Effector CD4-positive, alpha-beta T cell (primary cell): Measurements from ENCODE around the gene TERC.

Experiments
- DNase-seq: peaks from one replicate; pipeline ENCODE4 v3.0.0-alpha.2; 2020
- total RNA-seq: gene quantifications from one replicate; lab custom pipeline; 2026; lab: John Stamatoyannopoulos, UW

TERC gene
- total RNA-seq: 0.75 reads per million

DNA sequence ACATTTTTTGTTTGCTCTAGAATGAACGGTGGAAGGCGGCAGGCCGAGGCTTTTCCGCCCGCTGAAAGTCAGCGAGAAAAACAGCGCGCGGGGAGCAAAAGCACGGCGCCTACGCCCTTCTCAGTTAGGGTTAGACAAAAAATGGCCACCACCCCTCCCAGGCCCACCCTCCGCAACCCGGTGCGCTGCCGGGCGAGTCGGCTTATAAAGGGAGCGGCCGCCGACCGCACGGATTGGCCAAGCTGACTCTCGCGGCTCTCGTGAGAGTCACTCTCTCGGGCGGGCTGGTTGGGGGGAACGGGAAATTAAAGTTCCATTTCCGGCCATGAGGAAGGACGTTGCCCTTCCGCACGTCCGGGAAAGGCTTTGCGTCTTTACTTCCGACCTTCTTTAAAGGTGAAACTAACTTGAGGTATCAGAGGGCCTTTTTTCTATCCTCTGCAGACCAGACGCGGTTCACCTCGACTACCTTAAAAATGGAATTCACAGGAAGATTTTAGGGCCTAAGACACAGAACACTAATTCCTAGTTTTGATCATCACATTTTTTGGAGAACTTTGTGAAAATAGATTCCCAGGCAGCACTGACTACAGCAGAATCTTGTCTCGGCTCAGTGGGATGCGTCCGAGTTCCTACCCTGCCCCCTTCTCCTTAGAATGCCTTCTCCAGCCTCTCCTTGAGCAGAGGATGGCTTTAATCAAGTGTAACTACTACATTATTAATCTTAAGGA is at the start of gene TERC:
Gene TERC, minus strand, starts transcription at position 179 of the 731 bp plus-strand sequence.
- DNase-seq: peak; percentile 88

DNA sequence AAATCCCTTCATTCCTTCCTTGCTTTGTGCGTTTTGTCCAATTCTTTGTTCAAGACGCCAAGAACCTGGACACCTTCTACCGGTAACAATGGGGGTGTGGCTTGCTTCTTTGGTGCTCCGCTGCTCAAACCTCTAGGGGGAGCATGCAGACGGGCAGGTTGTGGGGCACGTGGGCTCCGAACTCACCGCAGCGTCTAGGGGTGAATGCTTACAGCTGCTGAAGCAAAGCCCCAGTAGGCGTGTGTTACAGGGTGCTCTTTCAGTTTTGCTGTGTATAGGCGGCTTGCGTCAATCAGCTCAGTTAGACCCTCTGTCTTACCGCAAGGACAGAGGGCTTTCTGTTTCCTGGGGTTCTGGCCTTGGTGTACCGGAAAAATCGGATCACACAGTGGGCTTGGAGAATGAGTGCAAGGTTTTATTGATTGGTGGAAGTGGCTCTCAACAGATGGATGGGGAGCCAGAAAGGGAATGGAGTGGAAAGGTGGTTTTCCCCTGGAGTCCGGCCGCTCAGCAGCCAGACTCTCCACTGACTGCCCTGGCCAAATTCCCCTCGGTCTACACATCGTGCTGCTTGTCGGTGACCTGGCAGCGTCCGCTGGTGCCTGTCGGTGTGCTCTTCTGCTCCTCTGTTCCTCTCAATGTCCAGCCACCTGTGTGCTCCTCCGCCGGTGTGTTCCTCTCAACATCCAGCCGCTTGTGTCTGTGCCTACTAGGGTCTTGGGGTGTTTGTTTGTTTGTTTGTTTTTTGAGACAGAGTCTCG is 49.1 kb upstream of the TERC start:
- DNase-seq: peak; percentile 60

DNA sequence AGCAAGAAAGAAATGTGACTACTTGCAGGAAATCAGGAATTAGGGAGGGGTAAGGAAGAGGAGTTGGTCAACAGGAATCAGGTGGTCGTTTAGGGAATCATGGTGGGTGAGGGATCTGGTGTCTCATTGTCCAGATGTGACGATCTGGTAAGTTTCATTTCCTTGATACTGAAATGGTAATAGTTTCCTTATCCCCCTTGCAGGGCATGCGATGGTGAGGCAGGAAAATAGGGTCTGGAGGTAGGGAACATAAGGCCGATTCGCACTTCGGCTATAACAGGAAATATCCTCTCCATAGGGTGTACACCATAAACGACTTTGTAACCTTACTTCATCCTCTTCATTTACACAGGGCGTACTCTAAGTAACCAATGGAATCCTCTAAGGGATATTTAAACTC is 48.4 kb upstream of the TERC start:
- DNase-seq: no peak

GRCh38 chr3:169812332-169813235 is 47.7 kb upstream of the TERC start, which contains the start of the genes LRRC34 and LRRIQ4:
LRRC34 (minus strand) TSS chr3:169812904; CDS start chr3:169812548, 356 bp downstream.
LRRIQ4 (plus strand) TSS chr3:169812870; CDS start chr3:169821922, 9,052 bp downstream.
- DNase-seq: peak; percentile 39

- no peak for DNase-seq
These were observed 46.9 kb upstream of the TERC start for GRCh38 chr3:169811631-169812331.

DNA sequence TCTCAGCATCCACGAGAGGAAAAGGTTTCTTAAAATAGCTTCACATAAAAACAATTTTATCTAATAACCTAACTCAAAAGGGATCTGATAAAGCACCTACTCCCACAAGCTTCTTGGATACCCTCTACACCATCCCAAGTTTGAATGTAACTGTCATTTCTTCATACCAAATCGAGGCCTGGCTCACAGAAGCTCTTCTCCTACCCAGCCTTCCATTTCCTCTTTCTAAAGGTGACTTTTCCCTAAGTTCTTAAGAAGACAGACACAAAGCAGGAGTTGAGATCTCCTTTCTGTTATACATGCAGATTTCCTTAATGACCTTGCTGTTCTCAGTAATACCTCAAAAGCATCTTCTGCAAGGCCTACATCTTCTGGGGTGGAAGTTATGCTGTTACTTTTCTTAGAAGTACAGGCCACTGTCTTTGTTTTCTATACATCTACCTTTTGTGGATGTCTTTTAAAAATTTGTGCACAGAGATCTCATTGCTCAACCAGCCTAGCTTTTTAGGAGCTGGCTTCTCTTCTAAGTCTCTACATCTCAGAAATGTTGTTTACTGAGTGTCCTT is 44.5 kb upstream of the TERC start:
- DNase-seq: no peak

GRCh38 chr3:169804681-169805080 is 39.8 kb upstream of the TERC start:
- no peak for DNase-seq

DNA sequence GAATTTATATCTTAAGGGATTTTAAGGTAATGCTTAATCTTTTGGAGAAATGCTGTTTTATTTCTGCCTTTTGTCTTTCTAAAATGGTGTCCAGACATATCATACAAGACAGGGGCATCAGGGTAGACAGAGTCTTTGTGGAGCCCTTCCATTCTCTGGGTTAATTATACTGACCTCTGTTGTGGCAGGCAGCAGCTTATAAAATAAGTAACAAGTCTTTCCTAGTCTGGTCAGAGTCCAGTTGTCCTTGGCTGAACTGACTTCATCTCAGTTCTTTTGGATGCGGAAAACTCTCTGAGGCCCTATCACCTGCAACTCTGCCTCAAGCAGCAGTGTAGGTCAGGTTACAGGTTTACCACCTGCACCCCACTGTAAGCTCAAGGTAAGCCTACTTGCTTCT is 27.5 kb upstream of the TERC start:
- DNase-seq: no peak

- no peak for DNase-seq
These were observed 26.0 kb upstream of the TERC start for GRCh38 chr3:169790687-169791429.

GRCh38 chr3:169790219-169790618 is 25.4 kb upstream of the TERC start:
- no peak for DNase-seq

GRCh38 chr3:169787791-169788190 is 22.9 kb upstream of the TERC start:
- DNase-seq: no peak

DNA sequence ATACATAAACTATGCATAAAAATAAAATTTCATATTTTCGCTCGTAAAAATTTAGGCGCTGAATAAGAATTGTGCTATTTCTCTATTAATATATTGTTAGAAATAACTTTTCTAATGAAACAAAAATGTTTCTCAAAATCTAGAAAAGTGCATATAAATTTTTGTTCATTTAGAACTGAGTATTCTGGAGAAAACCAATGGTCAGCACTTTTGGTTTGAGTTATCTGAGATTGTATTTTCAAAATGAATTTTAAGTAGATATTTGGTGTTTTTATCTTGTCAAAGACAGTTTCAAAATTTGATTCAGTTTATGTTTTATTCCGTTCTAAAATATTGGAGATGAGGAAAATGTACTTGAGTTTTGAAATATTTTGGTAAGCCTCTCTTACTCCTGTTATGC is 22.3 kb upstream of the TERC start:
- DNase-seq: no peak

- no peak for DNase-seq
These were observed 16.5 kb upstream of the TERC start for GRCh38 chr3:169781209-169781855.

GRCh38 chr3:169780742-169781141 is 15.9 kb upstream of the TERC start:
- no peak for DNase-seq

GRCh38 chr3:169777822-169778221 is 13.0 kb upstream of the TERC start:
- DNase-seq: no peak

DNA sequence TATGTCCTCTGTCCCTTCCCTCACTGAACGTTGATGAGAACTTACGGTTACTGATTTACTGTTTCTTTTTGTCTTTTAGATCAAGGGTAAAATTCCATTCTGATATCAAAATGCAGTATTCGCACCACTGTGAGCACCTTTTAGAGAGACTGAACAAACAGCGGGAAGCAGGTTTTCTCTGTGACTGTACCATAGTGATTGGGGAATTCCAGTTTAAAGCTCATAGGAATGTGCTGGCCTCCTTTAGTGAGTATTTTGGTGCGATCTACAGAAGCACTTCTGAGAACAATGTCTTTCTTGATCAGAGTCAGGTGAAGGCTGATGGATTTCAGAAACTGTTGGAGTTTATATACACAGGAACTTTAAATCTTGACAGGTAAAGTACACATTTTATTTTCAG is 9.3 kb upstream of the TERC start:
- no peak for DNase-seq

DNA sequence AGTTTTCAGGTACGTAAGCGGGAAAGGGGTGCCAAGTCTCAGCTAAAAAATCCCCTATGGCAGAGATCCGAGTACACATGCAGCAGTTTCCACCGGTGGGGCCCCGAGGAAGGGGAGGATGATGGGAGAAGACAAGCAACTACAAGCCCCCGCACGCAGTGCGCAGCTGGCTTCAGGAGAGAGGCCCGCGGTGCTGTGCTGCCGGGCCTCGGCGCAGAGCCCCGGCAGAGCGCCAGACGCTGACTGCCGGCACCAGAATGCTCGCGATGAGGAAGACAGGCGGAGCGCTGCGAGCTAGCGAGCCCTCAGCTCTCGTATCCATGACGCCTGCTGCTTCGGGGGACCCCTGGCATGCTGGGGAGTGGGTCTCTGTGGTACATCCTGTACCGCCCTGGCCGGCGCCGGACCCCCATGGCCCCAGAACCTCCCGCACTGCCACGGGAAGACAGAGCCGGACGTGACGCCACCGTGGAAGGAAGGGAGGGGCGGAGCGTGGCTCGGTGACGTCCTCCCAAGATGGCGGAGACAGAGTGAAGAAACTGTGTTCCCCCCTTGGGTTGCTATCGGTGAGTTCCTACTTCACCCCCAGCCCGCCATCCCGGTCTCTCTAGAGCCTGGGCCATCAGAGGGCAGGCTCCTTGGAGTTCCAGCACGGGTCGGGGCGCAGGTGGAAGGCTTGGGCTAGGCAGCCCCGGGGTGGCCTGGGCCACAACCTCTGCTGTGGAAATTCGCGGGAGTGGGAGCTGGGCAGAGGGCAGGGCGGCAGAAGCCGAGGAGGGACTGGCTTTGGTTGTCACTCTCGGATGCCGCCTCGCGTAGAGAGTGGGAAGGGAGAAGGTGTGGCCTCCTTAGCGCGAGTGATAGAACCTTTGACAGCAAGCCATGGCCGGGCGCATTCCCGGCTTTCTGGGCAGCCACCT is 8.3 kb upstream of the TERC start, which contains the start of gene MYNN:
Gene MYNN, plus strand, starts transcription at position 500 of the 920 bp plus-strand sequence. CDS start 900 bp downstream, outside the sequence.
- peak; percentile 85 for DNase-seq

GRCh38 chr3:169772305-169772896 is 7.5 kb upstream of the TERC start:
- no peak for DNase-seq
